Measurements from ENCODE around the gene BBOX1. TPM values are rescaled to one million over a fixed set of nuclear protein-coding genes. Genes with fewer than 3 reads are reported as not detected.

BBOX1 gene
- total RNA-seq, 1 donor from 2014 or later = not detected

GRCh38 chr11:27022659-27023251 lies 17.9 kb upstream of the BBOX1 start:
- no peak for ATAC-seq
- H3K36me3 ChIP-seq = no peaks in the 10 kb centered on the region
- intact Hi-C loops (cut with DNase I) = no loop called here
- TF ChIP-seq CTCF (IDR thresholded peaks at IDR 0.05) = no peak
- DNase-seq = no peak
- H3K9me3 ChIP-seq = no peaks in the 10 kb centered on the region
- H3K27me3 ChIP-seq = no peaks in the 10 kb centered on the region
- H3K27ac ChIP-seq = no peak overlapping the region
- H3K4me3 ChIP-seq = no peak overlapping the region
- no peaks in the 10 kb centered on the region for H3K4me1 ChIP-seq

GRCh38 chr11:27024865-27025264 lies 15.8 kb upstream of the BBOX1 start:
- no peaks in the 10 kb centered on the region for H3K4me1 ChIP-seq
- H3K27ac ChIP-seq = no peak overlapping the region
- H3K36me3 ChIP-seq = no peaks in the 10 kb centered on the region
- no peak for TF ChIP-seq CTCF (IDR thresholded peaks at IDR 0.05)
- DNase-seq (no peak), ATAC-seq (no peak)
- no peaks in the 10 kb centered on the region for H3K27me3 ChIP-seq
- intact Hi-C loops (cut with DNase I) = no loop called here
- no peaks in the 10 kb centered on the region for H3K9me3 ChIP-seq
- no peak overlapping the region for H3K4me3 ChIP-seq

GRCh38 chr11:27025312-27025955 lies 15.2 kb upstream of the BBOX1 start:
- Histone ChIP-seq H3K4me3 (no peak overlapping the region), H3K9me3 (no peaks in the 10 kb centered on the region), H3K27ac (no peak overlapping the region), H3K36me3 (no peaks in the 10 kb centered on the region), H3K27me3 (no peaks in the 10 kb centered on the region), H3K4me1 (no peaks in the 10 kb centered on the region)
- no peak for TF ChIP-seq CTCF (IDR thresholded peaks at IDR 0.05)
- DNase-seq = no peak
- no peak for ATAC-seq
- intact Hi-C loops (cut with DNase I) = no loop called here

- no peaks in the 10 kb centered on the region for H3K27me3 ChIP-seq
- ATAC-seq = no peak
- no peak for TF ChIP-seq CTCF (IDR thresholded peaks at IDR 0.05)
- no peaks in the 10 kb centered on the region for H3K9me3 ChIP-seq
- no peaks in the 10 kb centered on the region for H3K36me3 ChIP-seq
- no peaks in the 10 kb centered on the region for H3K4me1 ChIP-seq
- DNase-seq = no peak
- no peak overlapping the region for H3K27ac ChIP-seq
- no peak overlapping the region for H3K4me3 ChIP-seq
- intact Hi-C loops (cut with DNase I) = no loop called here
Measured at GRCh38 chr11:27025957-27026733, 14.5 kb upstream of the BBOX1 start.

- H3K9me3 ChIP-seq = no peaks in the 10 kb centered on the region
- no peaks in the 10 kb centered on the region for H3K36me3 ChIP-seq
- H3K27me3 ChIP-seq = no peaks in the 10 kb centered on the region
- H3K4me1 ChIP-seq = no peaks in the 10 kb centered on the region
- no peak overlapping the region for H3K4me3 ChIP-seq
- ATAC-seq (no peak), DNase-seq (no peak)
- no peak overlapping the region for H3K27ac ChIP-seq
- TF ChIP-seq CTCF (IDR thresholded peaks at IDR 0.05) = no peak
- intact Hi-C loops (cut with DNase I) = no loop called here
Measured at GRCh38 chr11:27028561-27028965, 12.1 kb upstream of the BBOX1 start.
